SK-N-DZ (cell line): ENCODE data around the gene SLC44A3.
"Not testable (repeated sequence)": the region's sequence is repeated elsewhere in the genome, so short reads cannot be mapped to it uniquely, and the experiment has no call there.

Experiments used
- DNase-seq: peaks from one replicate; pipeline ENCODE4 v3.0.0-alpha.2; 2015; ENCODE audit warnings: low spot score

Gene SLC44A3

DNA sequence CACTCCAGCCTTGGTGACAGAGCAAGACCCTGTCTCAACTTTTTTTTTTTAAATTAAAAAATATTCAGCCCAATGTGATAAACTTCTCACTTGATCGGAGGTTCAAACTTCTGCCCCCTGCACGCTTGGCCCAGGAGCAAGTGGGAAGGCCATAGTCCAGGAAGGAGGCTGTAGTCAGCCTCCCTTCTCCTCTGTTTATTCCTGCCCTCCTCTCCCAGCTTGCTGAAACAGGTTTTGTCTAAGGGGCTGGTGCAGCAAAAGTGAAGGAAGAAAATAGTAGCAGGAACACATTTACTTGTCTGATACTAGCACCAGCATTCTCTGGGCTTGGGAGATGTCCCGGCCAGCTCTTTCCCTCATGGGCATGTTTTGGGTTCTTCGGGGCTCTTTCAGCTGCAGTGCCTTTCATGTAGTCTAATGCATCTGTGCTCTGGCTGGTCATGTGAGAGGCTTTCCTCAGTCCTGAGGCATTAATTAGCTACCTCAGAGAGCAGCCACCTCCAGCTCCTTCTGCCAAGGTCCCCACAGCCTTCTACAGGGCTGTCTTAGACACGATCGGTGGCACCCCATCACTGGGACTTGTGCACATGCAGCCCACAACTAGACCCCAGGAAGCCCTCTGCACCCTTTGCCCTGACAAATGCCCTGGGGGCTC is 12.9 kb downstream of the SLC44A3 start:
- no peak for DNase-seq

DNA sequence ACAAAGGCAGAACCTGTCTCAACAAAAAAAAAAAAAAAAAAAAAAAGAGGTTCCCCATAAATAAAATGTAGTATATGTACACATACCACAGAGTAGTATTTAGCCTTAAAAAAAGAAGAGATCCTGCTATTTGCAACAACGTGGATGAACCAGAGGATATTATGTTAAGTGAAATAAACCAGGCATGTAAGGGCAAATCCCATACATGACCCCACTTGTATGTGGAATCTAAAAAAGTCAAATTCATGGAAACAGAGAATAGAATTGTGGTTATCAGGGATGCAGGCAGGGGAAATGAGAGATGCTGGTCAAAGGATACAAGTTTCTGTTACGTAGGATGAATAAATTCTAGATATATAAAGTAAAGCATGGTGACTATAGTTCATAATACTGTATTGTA is 16.7 kb downstream of the SLC44A3 start:
- DNase-seq, result no peak

DNA sequence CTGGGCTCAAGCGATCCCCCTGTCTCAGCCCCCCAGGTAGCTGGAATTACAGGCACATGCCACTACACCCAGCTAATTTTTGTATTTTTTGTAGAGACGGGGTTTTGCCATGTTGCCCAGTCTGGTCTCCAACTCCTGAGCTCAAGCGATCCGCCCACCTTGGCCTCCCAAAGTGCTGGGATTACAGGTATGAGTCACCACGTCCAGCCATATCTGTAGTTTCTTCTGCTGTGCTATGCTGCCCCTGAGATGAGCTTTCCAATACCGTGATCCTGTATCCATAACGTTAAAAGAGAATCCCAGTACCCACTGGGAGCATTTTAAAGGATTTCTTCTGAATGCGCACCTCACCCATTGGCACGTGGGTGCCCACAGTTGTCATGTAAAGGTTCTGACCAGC is 20.2 kb downstream of the SLC44A3 start:
- DNase-seq, result not testable (repeated sequence)

DNA sequence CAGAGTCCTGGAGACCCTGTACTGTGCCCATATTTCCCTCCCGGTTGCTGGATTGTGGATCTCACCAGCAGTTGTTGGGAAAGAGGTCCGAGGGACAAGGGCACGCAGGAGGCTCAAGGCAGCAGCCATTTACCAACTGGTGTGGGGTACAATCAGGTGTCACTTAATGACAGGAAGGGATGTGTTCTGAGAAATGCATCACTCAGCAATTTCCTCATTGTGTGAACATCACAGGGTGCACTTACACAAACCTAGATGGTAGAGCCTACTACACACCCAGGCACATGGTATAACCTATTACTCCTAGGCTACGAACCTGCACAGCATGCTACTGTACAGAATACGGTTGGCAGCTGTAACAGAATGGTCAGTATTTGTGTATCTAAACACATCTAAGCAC is 20.7 kb downstream of the SLC44A3 start:
- no peak for DNase-seq

DNA sequence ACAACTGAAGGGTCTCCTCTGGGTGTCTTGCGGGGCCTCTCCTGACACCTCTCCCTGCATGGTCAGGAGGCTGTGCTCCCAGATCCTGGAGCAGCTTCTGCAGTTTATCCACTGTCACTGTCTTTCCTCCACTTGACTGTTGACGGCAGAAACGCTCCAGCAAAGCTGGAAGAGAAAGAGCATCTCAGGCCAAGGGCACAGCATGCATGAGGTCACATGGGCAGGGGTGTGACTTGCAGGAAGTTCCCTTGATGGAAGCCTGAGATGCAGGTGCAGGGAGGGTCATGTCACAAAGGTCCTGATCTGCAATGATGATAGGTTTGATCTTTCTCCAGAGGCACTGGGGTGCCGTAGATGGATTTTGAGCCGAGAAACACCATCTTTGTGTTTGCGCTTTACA is 23.3 kb downstream of the SLC44A3 start:
- DNase-seq, result no peak

DNA sequence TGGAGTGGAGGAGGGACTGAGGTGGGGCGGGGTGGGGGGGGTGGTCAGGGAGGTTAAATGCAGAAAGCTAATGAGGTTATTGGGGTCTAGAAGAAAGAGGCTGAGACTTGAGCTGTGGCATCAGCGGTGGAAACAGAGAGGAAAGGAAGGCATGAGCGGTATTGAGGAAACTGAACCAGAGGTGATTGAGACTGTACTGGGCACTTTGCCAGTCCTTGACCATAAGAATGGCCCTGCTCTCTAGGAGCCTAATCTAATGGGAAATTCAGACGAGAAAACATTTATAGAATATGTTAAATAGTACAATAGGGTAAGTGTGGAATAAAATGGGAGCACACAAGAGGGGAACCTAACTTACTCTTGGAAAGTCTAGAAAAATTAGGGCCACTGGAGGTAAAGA is 23.7 kb downstream of the SLC44A3 start:
- no peak for DNase-seq

DNA sequence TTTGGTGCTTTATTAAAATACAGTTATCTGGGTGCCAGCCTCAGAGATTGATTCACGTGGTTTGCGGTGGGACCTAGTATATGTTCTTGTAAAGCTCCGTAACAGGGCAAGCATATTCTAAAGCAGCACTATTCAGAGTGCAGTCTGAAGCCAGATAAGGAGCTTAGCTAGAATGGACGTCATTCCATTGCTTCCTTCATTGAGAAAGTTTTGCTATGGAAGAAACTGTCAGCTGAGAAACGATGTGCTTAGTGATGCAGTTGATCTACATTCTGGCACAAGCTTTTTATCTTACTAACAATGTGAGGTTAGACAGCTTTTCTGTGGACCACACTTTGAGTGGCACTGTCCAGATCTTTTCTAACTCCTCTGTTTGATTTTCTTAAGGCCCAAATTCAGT is 26.2 kb downstream of the SLC44A3 start:
- no peak for DNase-seq

DNA sequence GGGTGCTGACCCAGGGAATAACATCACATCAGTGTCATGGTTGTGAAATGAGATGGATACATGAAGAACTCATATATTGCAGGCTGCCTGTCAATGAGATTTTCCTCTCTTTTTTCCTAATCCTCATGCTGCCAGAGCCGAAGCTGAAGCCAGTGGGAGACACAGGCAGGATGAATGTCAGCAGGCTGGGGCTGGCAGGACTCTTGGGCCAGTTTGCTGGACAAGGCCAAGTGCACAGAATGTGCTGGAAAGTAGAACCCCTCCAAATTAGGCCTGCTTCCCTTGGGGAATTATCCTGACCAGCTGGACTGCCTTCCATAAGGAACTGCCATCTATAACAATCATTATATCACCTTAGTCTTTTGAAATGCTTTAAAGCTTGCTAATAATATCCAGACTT is 31.4 kb downstream of the SLC44A3 start:
- no peak for DNase-seq

DNA sequence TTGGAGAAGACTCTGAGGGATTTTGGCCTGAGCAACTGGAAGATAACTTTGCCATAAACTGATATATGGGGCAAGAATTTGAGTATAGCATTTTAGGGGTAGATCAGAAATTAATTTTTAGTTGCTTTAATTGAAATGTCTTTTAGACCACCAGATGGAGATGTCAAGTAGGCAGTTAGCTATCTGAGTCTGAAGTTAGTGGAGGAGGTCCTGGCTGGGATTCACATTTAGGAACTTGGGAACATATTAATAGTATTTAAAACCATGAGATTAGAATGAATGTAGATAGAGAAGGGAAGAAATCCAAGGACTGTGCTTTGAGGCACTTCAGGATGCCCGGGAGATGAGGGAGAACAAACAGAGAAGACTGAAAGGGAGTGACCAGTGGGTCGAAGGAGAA is 32.6 kb downstream of the SLC44A3 start:
- no peak for DNase-seq

DNA sequence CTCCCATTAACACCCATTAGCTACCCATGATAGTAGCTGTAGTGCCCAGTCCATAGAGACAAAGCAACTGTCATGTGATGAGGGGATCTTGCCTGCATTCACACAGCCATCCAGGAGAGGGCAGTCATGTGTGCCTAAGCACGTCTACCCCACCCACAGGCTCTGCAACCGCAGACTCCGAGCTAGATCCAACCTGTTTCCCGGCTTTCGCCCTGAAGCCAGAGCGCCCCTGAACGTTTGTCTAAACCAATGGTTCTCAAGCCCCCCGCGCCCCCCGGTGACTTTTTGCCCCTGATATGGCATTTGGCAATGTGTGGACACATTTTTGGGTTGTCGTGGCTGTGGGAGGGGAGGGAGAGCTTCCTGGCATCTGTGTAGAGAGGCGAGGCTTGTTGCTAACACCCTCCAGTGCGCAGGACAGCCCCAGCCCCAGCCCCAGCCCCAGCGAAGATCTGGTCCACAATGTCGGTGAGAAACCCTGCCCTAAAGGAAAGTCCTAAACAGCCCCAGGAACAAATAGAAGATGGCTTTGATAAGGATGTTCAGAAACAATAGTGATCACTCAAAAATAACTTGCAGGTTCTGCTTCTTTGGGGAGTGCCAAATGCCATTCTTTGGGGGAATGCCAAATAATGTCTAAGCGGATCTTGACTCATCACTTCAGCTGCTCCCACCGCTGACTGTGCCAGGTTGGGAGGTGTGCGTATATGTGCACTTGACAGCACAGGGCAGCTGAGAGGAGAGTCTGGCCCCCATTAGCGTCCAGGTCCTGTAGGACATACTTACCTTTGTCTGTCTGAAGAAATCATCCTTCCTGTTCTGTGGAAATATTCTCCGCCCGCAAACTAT is 34.5 kb downstream of the SLC44A3 start:
- DNase-seq, result peak; percentile 82

DNA sequence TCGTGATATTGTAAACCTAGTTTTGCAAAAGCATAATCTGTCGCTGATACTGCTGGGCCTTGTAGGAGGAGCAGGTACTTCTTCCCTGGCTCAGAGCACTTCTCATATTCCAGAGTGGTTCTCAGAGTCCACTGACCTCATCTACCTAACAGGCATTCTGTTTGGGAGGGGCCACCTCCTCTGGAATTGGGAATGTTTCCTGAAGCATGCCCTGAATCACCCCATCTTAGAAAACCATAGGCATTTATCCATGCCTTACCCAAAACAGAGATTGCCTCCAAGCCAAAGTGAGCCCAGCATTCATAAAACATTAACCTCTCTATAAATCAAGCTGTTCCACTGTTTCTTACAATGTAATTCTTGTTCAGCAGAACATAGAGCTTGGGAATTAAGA is 35.1 kb downstream of the SLC44A3 start:
- DNase-seq, result no peak

DNA sequence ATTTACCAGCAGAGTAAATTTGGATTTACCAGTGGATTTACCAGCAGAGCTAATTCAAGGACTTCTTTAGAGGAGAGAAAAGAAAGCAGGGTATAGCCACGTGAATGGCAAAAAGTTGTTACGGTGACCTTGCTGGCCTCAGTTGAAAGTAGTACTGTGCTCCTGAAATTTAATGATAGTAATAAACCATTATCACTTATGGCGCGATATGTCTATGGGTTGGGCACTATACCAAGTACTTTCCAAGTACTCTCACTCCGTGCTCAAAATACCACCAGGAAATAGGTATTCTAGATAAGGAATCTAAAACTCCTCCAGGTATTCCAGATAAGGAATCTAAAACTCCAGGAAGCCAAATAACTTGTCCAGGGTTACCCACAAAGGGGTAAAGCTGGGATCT is 35.8 kb downstream of the SLC44A3 start:
- DNase-seq, result no peak

DNA sequence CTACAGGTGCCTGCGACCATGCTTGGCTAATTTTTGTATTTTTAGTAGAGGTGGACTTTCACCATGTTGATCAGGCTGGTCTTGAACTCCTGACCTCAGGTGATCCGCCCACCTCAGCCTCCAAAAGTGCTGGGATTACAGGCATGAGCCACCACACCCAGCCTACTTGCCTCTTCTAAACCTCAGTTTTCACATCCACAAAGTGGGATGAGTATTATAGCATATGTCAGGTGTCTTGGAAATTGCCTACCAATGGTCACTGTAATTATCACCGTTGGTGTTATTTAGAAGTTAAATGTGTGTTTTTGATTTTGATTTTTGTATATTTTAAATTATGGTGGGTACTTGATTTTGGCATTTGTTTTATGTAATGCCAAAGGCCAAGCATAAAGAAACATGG is 36.7 kb downstream of the SLC44A3 start:
- no peak for DNase-seq

DNA sequence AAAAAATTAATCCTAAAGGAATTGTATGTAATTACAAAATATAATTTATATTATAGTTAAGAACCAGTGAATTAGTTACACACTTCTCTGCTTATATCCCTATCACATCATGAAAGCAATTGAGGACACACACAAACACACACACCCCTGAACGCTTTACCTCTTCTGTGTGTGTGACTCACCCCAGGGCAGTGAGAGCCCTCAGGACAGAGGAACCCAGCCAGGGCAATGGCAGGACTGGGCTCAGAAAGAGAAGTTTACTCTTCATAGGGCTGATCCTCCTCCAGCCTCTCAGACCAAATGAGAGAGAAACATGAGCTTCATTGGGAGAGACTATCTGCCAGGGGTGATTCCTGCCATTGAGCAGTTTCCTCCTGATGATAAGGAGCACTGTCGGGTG is 38.1 kb downstream of the SLC44A3 start:
- DNase-seq, result no peak

DNA sequence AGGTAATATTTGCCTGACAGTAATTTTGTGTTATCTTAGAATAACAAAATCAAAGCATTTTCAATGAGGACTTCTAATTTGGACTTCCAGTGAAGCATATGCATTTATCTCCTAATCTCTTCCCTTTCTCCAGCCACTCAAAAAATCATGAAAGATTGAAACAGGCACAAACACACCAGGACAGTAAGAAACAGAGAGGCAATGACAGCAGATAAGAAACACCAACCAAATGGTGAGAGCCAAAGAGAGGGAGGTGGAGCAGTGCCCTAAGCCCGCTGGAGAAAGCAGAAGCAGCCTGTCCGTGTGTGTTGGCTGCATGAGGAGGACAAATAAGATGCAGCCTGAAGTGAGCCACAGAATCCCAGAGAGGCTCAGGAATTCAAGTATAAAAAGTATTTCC is 39.0 kb downstream of the SLC44A3 start:
- peak; percentile 58 for DNase-seq

DNA sequence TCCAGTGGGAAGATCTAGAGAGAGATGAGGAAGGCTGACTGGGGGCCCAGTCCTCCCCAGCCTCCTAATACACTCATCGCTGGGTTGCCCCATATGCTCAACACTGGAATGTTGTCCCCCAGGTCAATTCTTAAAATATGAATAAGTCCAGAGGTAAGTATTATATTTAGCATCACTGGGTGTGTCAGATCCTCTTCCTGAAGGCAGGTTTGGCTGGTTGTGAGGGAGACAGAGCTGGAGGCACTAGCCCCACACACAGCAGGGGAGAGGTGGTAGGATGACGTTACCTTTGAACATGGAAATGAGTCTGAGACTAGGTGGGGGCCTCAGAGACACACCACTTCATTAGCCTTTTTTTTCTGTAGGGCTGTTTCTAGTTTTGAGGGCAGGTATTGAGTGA is 42.6 kb downstream of the SLC44A3 start:
- no peak for DNase-seq

DNA sequence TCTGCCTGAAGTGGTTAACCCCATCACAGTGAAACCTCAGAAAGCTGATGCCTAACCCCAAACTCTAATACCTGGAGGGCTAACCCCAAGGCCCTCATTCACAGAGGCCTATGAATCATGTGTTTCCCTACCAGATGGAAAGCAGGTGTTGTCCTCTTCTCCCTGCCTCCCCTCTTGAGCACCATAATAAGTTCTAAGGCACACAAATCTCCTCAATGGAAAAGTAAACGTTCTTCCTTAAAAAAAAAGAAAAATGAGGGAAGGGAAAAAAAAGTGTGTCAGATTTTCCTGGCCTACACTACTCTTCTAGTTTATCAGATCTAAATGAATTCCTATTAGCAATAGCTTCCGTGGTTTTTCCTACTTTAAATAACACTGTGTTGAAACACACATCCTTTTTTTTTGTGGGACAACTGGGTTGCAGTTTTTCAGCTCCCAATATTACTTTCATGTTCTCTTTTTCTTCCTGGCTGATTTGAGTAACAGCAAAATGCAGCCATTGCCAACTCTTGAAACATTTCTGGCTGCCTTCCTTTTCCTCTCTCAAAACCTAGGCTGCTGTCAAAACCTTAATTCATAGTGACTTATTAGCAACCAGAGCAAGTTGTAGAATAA is 43.2 kb downstream of the SLC44A3 start:
- no peak for DNase-seq

DNA sequence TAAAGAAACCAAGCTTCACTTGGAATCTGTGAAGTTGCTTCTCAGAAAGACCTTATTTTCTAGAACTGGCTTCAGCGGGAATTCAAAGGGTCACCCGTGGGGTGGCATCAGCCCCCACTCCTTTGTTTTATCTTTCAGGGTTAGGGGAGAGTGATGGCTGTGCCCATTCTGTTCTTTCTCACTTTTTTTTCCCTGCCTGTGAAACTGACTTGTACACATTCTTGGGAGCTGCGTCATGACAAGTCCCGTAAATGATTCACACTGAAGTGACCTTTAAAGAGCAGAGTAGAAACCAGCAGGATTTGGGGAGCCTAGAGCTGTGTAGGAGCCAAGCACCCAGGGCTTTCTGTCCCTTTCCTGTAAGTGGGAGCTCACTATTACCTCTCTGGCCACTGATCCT is 43.8 kb downstream of the SLC44A3 start:
- no peak for DNase-seq

DNA sequence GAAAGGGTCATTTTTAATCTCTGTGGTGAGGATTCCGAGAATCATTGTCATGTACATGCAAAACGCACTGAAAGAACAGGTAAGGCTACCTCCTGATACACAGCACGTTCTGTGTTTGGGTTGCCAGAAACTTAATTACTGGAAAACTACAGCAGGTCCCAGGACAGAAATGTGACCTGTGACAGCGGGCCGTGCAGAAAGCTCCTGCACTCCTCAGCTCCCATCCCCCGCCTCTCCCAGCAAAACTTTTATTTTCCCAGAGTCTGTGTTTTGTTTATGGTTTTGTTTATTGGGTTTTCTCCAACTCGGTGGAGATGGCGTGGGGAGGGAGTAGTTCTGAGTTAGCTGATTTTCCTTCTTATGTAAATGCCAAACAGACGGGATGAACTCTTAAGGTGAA is 44.7 kb downstream of the SLC44A3 start:
- no peak for DNase-seq

DNA sequence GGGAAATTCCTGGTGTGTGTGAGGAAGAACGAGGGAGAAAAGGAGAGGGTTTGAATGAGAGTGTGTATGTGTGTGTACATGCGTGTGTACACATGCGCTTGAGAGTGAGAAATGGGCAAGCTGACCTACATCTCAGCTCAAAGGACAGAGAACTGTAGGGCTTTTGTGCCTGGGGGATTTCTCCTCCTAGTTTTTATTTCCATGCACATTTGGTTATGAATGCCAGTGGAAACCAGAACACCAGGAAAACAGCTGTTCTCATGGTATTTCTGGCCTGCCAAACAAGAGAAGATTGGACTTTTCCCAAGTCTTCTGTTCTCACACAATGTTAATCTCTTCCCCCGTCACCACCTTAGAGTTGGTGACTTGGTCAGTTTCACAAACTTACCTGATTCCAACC is 45.2 kb downstream of the SLC44A3 start:
- DNase-seq, result no peak

DNA sequence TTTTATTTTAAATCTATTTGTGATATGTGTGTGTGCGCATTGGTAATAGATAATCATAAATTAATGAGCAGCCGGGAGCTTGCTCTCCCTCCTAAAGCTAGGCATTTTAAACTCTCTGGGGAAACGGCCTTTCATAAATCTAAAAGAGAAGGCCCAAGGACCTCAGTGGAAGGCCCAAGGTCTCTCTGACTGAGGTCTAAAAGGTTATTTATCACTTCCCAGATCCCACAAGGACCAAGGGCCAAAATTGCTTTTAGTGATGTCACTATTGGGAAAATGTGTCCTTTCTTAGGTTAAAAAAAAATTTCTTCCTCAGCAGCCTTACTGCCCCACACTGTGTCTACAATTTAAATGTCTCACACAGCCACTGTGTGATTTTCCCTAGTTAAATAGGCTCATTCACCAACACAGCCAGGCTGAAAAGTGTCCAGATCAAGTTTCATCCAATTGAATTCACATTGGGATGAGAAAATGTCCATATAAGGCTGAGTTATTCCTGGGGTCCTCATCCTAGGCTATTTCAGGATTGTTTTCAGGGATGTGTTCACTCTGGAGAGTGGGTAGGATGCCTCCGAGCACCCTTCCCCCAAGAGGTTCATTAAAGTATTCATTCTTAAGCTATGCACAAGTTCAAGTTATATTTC is 46.1 kb downstream of the SLC44A3 start:
- DNase-seq, result peak; percentile 59

DNA sequence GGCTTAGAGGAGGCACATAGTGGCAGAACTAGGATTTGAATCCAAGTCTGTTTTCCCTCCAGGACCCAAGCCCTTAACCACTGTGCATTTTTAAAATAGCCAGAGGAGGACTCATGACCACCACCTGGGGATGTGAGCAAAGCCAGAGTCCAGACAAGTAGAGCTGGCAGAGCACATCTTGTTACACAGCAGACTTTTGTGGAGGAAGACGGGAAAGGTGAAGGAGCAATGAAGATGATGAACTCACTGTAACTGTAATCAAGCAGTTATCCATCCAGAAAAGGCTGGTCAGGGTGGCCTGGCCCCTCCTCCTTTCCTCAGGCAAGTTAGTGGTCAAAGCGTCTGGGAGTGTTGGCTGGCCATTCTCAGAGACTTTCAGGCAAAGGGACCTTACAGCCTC is 50.9 kb downstream of the SLC44A3 start:
- no peak for DNase-seq
